GM12865 (cell line): Measurements from ENCODE around the gene TFAP2C.

Source experiments
- DNase-seq: peaks from one replicate; pipeline ENCODE4 v3.0.0; 2010; ENCODE audit warnings: low read depth
- H3K4me3 ChIP-seq: 2 replicates; pipeline ENCODE4 v1.5.1; 2011; ENCODE audit warnings: mild to moderate bottlenecking, low read depth, low read length, control low read depth
- TF ChIP-seq, protein P1 (sequence below): IDR thresholded peaks from 2 replicates; pipeline ENCODE4 v1.5.1; 2011; ENCODE audit warnings: low read length, control low read depth, low read depth, inconsistent platforms; ENCODE audit not compliant: insufficient read depth; ENCODE audit errors: missing control alignments

TFAP2C gene

GRCh38 chr20:56628873-56629463 is at the start of gene TFAP2C:
Gene TFAP2C, plus strand, starts transcription at chr20:56629306. Its CDS starts 239 bp downstream, at chr20:56629545.
- no peak for DNase-seq

GRCh38 chr20:56580226-56580625 is 48.9 kb upstream of the TFAP2C start:
- no peak for DNase-seq

More at GRCh38 chr20:56628873-56629463, at the start of gene TFAP2C:
- TF ChIP-seq, protein P1, sequence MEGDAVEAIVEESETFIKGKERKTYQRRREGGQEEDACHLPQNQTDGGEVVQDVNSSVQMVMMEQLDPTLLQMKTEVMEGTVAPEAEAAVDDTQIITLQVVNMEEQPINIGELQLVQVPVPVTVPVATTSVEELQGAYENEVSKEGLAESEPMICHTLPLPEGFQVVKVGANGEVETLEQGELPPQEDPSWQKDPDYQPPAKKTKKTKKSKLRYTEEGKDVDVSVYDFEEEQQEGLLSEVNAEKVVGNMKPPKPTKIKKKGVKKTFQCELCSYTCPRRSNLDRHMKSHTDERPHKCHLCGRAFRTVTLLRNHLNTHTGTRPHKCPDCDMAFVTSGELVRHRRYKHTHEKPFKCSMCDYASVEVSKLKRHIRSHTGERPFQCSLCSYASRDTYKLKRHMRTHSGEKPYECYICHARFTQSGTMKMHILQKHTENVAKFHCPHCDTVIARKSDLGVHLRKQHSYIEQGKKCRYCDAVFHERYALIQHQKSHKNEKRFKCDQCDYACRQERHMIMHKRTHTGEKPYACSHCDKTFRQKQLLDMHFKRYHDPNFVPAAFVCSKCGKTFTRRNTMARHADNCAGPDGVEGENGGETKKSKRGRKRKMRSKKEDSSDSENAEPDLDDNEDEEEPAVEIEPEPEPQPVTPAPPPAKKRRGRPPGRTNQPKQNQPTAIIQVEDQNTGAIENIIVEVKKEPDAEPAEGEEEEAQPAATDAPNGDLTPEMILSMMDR = no peak
- H3K4me3 ChIP-seq = no peak within 1 kb of the TSS

GRCh38 chr20:56581701-56582100 is 47.4 kb upstream of the TFAP2C start:
- H3K4me3 ChIP-seq = no peak overlapping the region
- DNase-seq = no peak
- TF ChIP-seq, protein P1 = no peak

More at GRCh38 chr20:56580226-56580625, 48.9 kb upstream of the TFAP2C start:
- TF ChIP-seq, protein P1 = no peak
- H3K4me3 ChIP-seq = no peak overlapping the region

DNA sequence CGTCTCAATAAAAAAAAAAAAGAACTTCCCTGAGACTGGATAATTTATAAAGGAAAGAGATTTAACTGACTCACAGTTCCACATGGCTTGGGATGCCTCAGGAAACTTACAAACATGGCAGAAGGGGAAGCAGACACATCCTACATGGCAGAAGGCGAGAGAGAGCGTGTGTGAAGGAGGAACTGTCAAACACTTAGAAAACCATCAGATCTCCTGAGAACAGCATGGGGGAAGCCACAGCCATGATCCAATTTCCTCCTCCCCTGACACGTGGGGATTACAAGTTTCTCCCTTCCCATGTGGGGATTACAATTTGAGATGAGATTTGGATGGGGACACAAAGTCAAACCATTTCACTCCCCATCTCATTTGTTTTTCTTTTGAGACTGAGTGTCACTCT is 46.6 kb upstream of the TFAP2C start:
- DNase-seq = no peak
- TF ChIP-seq, protein P1 = no peak
- H3K4me3 ChIP-seq = no peak overlapping the region

DNA sequence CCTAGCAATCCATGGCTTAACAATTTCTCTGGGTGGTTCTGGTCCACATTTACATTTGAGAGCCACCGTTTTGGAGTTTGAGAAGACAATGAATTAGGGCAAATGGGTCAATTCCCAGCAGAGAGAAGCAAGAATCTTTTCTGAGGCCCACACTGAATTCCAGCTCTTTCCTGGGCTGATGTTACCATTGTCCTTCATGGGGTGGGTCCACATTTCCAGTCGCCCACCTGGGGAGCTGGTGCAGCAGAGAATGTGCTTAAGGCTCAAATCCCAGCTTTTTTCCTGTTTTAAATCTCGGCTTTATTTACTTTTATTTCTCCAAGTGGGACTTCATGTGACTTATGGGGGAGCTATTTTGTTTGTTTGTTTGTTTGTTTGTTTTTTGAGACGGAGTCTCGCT is 44.2 kb upstream of the TFAP2C start:
- no peak for DNase-seq
- H3K4me3 ChIP-seq = no peak overlapping the region
- TF ChIP-seq, protein P1 = no peak

DNA sequence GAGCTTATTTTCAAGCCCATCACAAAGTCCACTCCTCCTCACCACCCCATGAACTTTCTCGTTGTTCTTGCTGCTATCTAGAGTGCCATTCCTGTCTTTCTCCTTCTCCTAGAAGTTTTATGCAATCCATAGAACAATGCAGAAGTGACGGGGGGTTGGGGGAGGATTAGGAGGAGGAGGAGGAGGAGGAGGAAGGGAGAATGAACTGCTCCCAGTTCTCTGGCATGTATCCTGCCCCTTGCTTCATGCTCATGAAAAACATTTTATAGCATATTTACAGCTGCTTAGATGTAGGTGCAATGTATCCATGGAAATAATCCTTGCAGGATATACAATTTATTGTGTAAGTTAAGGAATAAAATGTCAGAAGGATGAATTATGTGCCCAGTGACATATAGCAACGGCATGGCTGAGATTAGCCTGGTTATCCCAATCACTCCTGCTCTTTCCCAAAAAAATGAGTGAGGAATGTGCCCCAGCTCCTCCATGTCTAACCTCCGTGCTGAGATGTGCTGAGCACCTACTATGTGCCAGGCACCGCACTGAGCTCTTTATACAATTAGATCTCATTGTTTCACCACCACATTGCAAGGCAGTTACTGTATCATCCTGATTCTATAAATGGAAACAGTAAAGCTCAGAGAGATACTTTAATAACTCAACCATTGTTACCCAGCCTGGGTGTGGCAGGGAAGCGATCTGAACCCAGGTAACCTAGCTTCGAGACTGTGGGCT is 41.6 kb upstream of the TFAP2C start:
- TF ChIP-seq, protein P1 = no peak
- no peak overlapping the region for H3K4me3 ChIP-seq
- DNase-seq = no peak
